Panc1 (cell line): ENCODE results near the gene SLC6A11.

ENCODE experiments used
- POLR2AphosphoS5 ChIP-seq: IDR thresholded peaks from 2 replicates; pipeline ENCODE4 v1.6.1; 2012; ENCODE audit warnings: mild to moderate bottlenecking, low read depth, low read length, moderate library complexity
- REST ChIP-seq, 2 experiments: IDR thresholded peaks; 2 replicates each; pipeline ENCODE4 v1.6.1; 2011 to 2012; ENCODE audit warnings: low read depth in 2 of 2, control low read depth in 1 of 2, low read length in 1 of 2, mild to moderate bottlenecking in 1 of 2, moderate library complexity in 1 of 2; ENCODE audit not compliant: insufficient read depth in 1 of 2
- SIN3A ChIP-seq: IDR thresholded peaks from 2 replicates; pipeline ENCODE4 v1.6.1; 2012; ENCODE audit warnings: low read depth, mild to moderate bottlenecking, low read length, moderate library complexity, borderline replicate concordance; ENCODE audit not compliant: insufficient read depth
- TCF7L2 ChIP-seq: IDR thresholded peaks from 2 replicates; pipeline ENCODE4 v1.6.1; 2011; ENCODE audit warnings: mild to moderate bottlenecking, low read depth, low read length, inconsistent platforms
- TF ChIP-seq, protein P1 (sequence below): fragments of 450-650 bp; IDR thresholded peaks from 2 replicates; pipeline ENCODE4 v1.5.1; 2017; ENCODE audit warnings: mild to moderate bottlenecking

GRCh38 chr3:10926811-10927521 is 110.9 kb downstream of the SLC6A11 start:
- TF ChIP-seq POLR2AphosphoS5 (no peak), TCF7L2 (no peak), SIN3A (no peak), REST (IDR thresholded peaks at IDR 0.05; ENCODE audit: insufficient read depth in 1 of 2, low read depth in 2 of 2, low read length in 1 of 2) (no peak)
- TF ChIP-seq, protein P1, sequence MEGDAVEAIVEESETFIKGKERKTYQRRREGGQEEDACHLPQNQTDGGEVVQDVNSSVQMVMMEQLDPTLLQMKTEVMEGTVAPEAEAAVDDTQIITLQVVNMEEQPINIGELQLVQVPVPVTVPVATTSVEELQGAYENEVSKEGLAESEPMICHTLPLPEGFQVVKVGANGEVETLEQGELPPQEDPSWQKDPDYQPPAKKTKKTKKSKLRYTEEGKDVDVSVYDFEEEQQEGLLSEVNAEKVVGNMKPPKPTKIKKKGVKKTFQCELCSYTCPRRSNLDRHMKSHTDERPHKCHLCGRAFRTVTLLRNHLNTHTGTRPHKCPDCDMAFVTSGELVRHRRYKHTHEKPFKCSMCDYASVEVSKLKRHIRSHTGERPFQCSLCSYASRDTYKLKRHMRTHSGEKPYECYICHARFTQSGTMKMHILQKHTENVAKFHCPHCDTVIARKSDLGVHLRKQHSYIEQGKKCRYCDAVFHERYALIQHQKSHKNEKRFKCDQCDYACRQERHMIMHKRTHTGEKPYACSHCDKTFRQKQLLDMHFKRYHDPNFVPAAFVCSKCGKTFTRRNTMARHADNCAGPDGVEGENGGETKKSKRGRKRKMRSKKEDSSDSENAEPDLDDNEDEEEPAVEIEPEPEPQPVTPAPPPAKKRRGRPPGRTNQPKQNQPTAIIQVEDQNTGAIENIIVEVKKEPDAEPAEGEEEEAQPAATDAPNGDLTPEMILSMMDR = no peak
